Glomerular visceral epithelial cell (primary cell): ENCODE data around the gene RND1.

Experiments
- DNase-seq: peaks from one replicate; pipeline ENCODE4 v3.0.0-alpha.2; 2016; ENCODE audit errors: extremely low spot score

Gene RND1

DNA sequence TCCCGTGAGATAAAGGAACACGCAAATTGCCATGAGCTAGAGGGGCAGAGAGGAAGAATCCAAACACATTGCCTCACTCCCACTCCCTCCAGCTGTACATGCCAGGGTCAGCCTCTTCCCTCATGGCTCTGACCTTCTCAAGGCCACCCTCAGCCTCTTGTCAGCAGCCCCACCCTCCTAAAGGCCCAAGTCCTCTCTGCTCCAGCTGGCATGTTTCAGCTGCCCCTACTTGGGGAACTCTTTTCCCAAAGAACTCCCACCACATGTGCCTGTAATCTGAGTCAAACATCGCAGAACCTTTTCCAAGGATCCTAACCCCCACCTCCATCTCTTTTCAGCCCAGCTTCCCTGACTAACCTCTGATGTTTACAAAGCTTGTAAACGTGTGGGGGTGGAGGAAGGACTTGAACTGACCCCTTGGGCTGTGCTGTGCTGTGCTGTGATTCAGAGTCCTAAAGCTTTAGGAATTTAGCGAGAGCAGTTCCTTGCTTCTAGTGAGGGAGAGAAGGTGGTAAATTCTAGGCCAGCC lies 54.7 kb downstream of the RND1 start:
- DNase-seq: no peak

DNA sequence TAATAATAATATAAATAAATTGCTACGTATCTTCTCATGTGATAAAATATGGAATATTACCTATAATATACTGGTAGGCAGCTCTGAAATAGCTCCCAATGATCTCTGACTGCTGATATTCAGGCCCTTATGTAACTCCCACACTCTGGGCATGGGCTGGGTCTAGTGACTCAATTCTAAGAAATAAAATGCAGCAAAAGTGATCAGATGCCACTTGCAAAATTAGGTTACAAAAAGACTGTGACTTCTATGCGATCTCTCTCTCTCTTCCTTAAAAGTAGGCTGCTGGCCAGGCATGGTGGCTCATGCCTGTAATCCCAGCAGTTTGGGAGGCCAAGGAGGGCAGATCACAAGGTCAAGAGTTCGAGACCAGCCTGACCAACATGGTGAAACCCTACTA lies 57.7 kb downstream of the RND1 start:
- no peak for DNase-seq
